NCI-H146 treated with DMSO at 0.1 percent for 48 hours (cell line): ENCODE data around the gene CCR3.

Source experiments
- DNase-seq: peaks from one replicate; lab custom pipeline; 2025; ENCODE audit not compliant: unreplicated experiment; lab: John Stamatoyannopoulos, UW

The CCR3 gene

GRCh38 chr3:46218196-46218709 is 24.0 kb upstream of the CCR3 start:
- no peak for DNase-seq

- no peak for DNase-seq
Measured at GRCh38 chr3:46221391-46221790, 20.9 kb upstream of the CCR3 start.

- DNase-seq: no peak
Measured at GRCh38 chr3:46221938-46222337, 20.3 kb upstream of the CCR3 start.

GRCh38 chr3:46222435-46223161 is 19.7 kb upstream of the CCR3 start:
- DNase-seq: no peak

GRCh38 chr3:46228260-46229242 is 13.7 kb upstream of the CCR3 start:
- no peak for DNase-seq

GRCh38 chr3:46231323-46231722 is 10.9 kb upstream of the CCR3 start:
- no peak for DNase-seq

GRCh38 chr3:46233194-46233593 is 9.1 kb upstream of the CCR3 start:
- DNase-seq: no peak

- no peak for DNase-seq
Measured at GRCh38 chr3:46235425-46235824, 6.8 kb upstream of the CCR3 start.

- DNase-seq: no peak
Measured at GRCh38 chr3:46236294-46237054, 5.8 kb upstream of the CCR3 start.

GRCh38 chr3:46238386-46238785 is 3.9 kb upstream of the CCR3 start:
- DNase-seq: no peak

- DNase-seq: no peak
Measured at GRCh38 chr3:46239301-46239938, 2.8 kb upstream of the CCR3 start.

- no peak for DNase-seq
Measured at GRCh38 chr3:46239952-46240351, 2.3 kb upstream of the CCR3 start.

- DNase-seq: no peak
Measured at GRCh38 chr3:46243560-46243959, 1.3 kb downstream of the CCR3 start.

- DNase-seq: no peak
Measured at GRCh38 chr3:46245146-46245545, 2.9 kb downstream of the CCR3 start.

GRCh38 chr3:46252980-46253379 is 10.7 kb downstream of the CCR3 start:
- no peak for DNase-seq

- no peak for DNase-seq
Measured at GRCh38 chr3:46258525-46258924, 16.3 kb downstream of the CCR3 start.

- DNase-seq: no peak
Measured at GRCh38 chr3:46261926-46262594, 19.8 kb downstream of the CCR3 start.

- no peak for DNase-seq
Measured at GRCh38 chr3:46264002-46264401, 21.7 kb downstream of the CCR3 start.

- DNase-seq: no peak
Measured at GRCh38 chr3:46266598-46266997, 24.3 kb downstream of the CCR3 start.

GRCh38 chr3:46269556-46269955 is 27.3 kb downstream of the CCR3 start:
- DNase-seq: no peak
